ENCODE data around the gene KRTAP5-5. TPM values are rescaled to one million over a fixed set of nuclear protein-coding genes. Genes with fewer than 3 reads are reported as not detected.

The KRTAP5-5 gene
- total and polyA plus RNA-seq, 10 of the 15 experiments (the other 5 are each of a cell fraction or from before 2014, with no cell fraction given) = not detected

DNA sequence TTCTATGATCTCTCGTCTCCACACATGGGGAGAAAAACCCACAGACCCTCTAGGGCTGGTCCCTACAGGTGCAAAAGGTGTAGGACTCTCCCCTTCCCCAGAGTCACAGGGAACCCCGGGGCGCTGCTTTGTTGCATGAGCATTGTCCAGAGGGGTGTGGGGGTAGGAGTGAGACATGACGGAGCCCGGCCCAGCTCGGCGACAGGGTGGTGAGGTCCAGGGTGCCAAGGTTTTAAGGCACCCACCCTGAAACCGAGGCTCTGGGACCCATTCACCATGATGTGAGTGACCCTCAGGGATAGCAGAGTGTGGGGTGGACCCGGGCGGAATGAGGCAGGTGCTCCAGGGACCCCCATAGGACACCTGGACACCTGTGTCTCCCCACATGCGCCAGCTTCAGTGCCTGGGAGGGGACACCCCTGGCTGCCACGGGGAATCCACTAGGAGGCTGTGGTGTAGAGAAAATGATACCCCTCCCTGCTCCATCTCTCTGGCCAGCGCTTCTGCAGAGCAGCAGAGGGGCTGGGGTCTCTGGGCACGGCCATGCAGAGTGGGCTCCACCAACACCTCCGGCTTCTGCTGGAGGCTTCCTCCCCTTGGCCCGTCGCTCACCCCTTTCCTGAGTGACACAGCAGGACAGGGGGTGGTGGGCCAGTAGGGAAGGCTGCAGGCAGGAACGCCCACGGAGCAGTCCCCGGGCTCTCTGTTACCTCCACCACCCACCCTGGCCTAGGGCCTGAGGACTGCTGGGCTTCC, 15.2 kb downstream of the KRTAP5-5 start:
- H4K20me1 ChIP-seq (ENCODE audit: control insufficient read depth, insufficient read depth) = no peaks in the 10 kb centered on the region
- ATAC-seq (no peak), FAIRE-seq (no peak), DNase-seq (ENCODE audit: low read depth, low spot score) (no peak)
- no peaks in the 10 kb centered on the region for H3K36me3 ChIP-seq (ENCODE audit: control insufficient read depth in 2 of 2, insufficient read depth in 2 of 2, low read length in 1 of 2)
- ChIA-PET POLR2A (interaction anchor here (0.6 kb wide), 1 partner anchor 25 kb away, joined by 5 read pairs; no protein-coding TSS in a partner anchor), SMC1A (ENCODE audit: uncharacterized antibody, unreplicated experiment) (no interaction called here), RAD21 (ENCODE audit: unreplicated experiment) (no interaction called here), CTCF (interaction anchor here (1.4 kb wide), 1 partner anchor 8 kb away, joined by 5 read pairs; no protein-coding TSS in a partner anchor)
- TF ChIP-seq TAF1 (IDR thresholded peaks at IDR 0.05; ENCODE audit: borderline replicate concordance, low read depth, low read length) (no peak), SUPT20H (IDR thresholded peaks at IDR 0.05; ENCODE audit: borderline replicate concordance, control insufficient read depth, low read depth, low read length) (no peak), NFXL1 (IDR thresholded peaks at IDR 0.05; ENCODE audit: borderline replicate concordance) (no peak), SIX5 (IDR thresholded peaks at IDR 0.05; ENCODE audit: low read depth, low read length, severe bottlenecking) (no peak), GABPA (IDR thresholded peaks at IDR 0.05; ENCODE audit: low read depth) (no peak), RB1 (IDR thresholded peaks at IDR 0.05; ENCODE audit: borderline replicate concordance) (no peak), CHD1 (IDR thresholded peaks at IDR 0.05; ENCODE audit: low read depth, low read length) (no peak), EED (IDR thresholded peaks at IDR 0.05; ENCODE audit: low read depth) (no peak), MTA2 (IDR thresholded peaks at IDR 0.05; ENCODE audit: low read depth) (no peak), NR2F1 (conservative IDR thresholded peaks at IDR 0.05) (no peak), EGR1 (IDR thresholded peaks at IDR 0.05; ENCODE audit: borderline replicate concordance in 1 of 2, low read depth in 2 of 2, low read length in 2 of 2) (no peak), GATAD2B (conservative IDR thresholded peaks at IDR 0.05; ENCODE audit: low read depth) (no peak), ATF2 (IDR thresholded peaks at IDR 0.05; ENCODE audit: low read length) (no peak), ZNF274 (IDR thresholded peaks at IDR 0.05; ENCODE audit: insufficient read depth, insufficient read length) (no peak), IKZF1 (conservative IDR thresholded peaks at IDR 0.05) (no peak), ZNF622 (IDR thresholded peaks at IDR 0.05) (no peak)
- TF ChIP-seq, protein P1, sequence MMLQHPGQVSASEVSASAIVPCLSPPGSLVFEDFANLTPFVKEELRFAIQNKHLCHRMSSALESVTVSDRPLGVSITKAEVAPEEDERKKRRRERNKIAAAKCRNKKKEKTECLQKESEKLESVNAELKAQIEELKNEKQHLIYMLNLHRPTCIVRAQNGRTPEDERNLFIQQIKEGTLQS (IDR thresholded peaks at IDR 0.05; ENCODE audit: borderline replicate concordance, extremely low read depth, low read depth, low read length) = no peak
- TF ChIP-seq, protein P2, sequence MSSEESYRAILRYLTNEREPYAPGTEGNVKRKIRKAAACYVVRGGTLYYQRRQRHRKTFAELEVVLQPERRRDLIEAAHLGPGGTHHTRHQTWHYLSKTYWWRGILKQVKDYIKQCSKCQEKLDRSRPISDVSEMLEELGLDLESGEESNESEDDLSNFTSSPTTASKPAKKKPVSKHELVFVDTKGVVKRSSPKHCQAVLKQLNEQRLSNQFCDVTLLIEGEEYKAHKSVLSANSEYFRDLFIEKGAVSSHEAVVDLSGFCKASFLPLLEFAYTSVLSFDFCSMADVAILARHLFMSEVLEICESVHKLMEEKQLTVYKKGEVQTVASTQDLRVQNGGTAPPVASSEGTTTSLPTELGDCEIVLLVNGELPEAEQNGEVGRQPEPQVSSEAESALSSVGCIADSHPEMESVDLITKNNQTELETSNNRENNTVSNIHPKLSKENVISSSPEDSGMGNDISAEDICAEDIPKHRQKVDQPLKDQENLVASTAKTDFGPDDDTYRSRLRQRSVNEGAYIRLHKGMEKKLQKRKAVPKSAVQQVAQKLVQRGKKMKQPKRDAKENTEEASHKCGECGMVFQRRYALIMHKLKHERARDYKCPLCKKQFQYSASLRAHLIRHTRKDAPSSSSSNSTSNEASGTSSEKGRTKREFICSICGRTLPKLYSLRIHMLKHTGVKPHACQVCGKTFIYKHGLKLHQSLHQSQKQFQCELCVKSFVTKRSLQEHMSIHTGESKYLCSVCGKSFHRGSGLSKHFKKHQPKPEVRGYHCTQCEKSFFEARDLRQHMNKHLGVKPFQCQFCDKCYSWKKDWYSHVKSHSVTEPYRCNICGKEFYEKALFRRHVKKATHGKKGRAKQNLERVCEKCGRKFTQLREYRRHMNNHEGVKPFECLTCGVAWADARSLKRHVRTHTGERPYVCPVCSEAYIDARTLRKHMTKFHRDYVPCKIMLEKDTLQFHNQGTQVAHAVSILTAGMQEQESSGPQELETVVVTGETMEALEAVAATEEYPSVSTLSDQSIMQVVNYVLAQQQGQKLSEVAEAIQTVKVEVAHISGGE (CRISPR knock-in tag; IDR thresholded peaks at IDR 0.05) = no peak
- no peaks in the 10 kb centered on the region for H3K4me1 ChIP-seq (ENCODE audit: control insufficient read depth, insufficient read depth, low read length)
- H3K27ac ChIP-seq (ENCODE audit: control insufficient read depth, insufficient read depth) = no peak overlapping the region
- BruUV-seq (replicated peaks) = no TSS peak
- in situ Hi-C loops (cut with MboI) = no loop called here
- no peak overlapping the region for H3K4me2 ChIP-seq (ENCODE audit: control insufficient read depth, insufficient read depth)
- no peak overlapping the region for H2AFZ ChIP-seq (ENCODE audit: control insufficient read depth, low read depth, low read length)
- no peak overlapping the region for H3K9ac ChIP-seq (ENCODE audit: control insufficient read depth, insufficient read depth, low read length)
- 26% methylated on average over 18 of the region's 20 CpGs for WGBS (ENCODE audit: insufficient coverage, insufficient replicate concordance, low lambda C conversion rate, missing lambda C conversion rate)
- intact Hi-C loops (cut with micrococcal nuclease; ENCODE audit: unreplicated experiment) = no loop called here
- no peaks in the 10 kb centered on the region for H3K9me3 ChIP-seq (replicated peaks; ENCODE audit: control insufficient read depth, insufficient read depth, low read length)
- no peak overlapping the region for H3K4me3 ChIP-seq
- no peaks in the 10 kb centered on the region; a peak in 2 of 4 replicates for H3K27me3 ChIP-seq (replicated peaks in 1 of 2; ENCODE audit: control insufficient read depth in 2 of 2, insufficient read depth in 2 of 2, low read length in 1 of 2)
- H3K79me2 ChIP-seq (ENCODE audit: control insufficient read depth, insufficient read depth, low read length) = no peaks in the 10 kb centered on the region
